Fibroblast of skin of right quadriceps (primary cell): ENCODE measurements around the gene PIGQ.
A peak's percentile ranks its signal among the peaks of the same experiment; 100 is the strongest.

Experiments used
- DNase-seq: peaks from one replicate; pipeline ENCODE4 v3.0.0-alpha.2; 2013

PIGQ gene

GRCh38 chr16:610513-611381 is 41.0 kb downstream of the PIGQ start:
- no peak for DNase-seq

- no peak for DNase-seq
Measured at GRCh38 chr16:615122-615521, 45.4 kb downstream of the PIGQ start.

- DNase-seq = no peak
Measured at GRCh38 chr16:616733-617586, 47.2 kb downstream of the PIGQ start.

GRCh38 chr16:617855-618254 is 48.1 kb downstream of the PIGQ start:
- no peak for DNase-seq

GRCh38 chr16:619476-620100 is 49.8 kb downstream of the PIGQ start:
- no peak for DNase-seq

DNA sequence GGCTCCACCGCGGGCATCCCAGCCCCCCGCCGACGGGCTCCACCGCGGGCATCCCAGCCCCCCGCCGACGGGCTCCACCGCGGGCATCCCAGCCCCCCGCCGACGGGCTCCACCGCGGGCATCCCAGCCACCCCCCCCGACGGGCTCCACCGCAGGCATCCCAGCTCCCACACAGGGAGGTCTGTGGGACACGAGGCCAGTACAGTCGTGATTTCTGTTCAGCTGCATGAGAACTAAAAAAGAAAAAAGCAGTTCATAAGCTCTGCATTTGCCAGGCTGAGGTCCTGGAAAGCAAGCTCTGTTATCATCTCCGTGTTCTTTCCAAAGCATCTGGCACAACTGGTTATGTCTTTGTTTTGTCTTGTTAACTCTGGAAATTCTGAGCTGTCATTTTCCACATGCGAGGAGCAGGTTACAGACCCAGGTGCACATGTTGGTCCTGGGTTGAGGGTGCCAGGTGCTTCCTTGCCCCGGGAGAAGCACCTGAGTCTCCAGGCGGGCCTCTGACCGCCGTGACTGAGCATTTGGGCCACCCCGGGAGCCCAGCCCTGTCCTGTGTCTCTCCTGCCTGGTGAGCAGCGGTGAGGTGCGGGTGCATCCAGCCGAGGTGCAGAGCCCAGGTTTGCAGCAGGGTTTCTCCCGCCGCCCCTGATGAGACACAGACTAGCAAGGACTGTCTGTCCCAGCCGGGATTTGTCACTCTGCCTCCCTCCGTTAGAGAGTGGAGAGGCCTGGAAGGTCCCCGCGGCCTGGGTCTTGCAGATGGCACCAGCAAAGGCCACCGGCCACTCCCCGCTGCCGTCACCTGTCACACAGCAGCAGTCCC is 51.1 kb downstream of the PIGQ start:
- no peak for DNase-seq

DNA sequence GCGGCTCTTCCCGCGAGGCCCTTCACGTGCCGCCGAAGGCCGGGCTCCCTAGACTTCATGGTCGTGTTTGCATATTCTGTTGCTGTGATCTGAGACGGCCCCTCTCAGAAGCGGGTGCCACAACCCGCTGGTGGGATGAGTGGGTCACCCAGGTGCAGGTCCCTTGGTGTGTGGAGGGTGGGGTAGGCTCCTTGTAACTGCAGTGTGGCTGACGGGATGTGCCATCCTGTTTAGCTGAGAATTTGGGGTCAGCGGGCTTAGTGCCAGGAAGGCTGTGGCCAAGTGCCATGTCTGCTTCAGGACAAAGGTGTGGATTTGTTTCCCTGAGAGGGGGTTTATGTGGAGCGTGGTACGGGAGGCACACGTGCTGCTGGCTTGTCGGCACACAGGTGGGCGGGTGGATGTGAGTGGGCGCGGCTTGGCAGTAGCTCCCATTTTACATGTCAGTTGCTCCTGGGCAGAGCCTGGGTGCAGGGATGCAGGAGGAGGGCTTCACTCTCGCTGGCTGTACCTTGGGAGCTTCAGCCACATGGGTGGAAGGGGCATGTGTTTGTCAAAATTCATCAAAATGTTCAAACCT is 51.8 kb downstream of the PIGQ start:
- no peak for DNase-seq

DNA sequence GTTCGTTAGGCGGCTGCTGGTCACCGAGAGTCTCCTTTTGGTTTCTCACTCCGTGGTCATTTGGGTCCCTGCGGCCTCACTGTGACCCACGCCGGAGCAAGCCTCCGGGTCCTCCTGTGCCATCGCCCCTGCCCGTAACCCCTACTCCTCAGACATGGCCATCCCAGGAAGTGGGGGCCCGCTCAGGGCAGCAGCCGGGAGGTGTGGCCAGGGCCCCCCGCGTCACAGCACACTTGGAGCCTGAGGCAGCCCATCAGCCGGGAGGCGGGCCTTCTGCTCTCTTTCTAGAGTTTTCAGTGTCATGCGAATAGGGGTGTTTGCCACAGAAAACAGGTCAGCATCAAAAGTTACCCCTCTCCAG is 53.1 kb downstream of the PIGQ start:
- no peak for DNase-seq

- no peak for DNase-seq
Measured at GRCh38 chr16:624526-625070, 54.8 kb downstream of the PIGQ start.

DNA sequence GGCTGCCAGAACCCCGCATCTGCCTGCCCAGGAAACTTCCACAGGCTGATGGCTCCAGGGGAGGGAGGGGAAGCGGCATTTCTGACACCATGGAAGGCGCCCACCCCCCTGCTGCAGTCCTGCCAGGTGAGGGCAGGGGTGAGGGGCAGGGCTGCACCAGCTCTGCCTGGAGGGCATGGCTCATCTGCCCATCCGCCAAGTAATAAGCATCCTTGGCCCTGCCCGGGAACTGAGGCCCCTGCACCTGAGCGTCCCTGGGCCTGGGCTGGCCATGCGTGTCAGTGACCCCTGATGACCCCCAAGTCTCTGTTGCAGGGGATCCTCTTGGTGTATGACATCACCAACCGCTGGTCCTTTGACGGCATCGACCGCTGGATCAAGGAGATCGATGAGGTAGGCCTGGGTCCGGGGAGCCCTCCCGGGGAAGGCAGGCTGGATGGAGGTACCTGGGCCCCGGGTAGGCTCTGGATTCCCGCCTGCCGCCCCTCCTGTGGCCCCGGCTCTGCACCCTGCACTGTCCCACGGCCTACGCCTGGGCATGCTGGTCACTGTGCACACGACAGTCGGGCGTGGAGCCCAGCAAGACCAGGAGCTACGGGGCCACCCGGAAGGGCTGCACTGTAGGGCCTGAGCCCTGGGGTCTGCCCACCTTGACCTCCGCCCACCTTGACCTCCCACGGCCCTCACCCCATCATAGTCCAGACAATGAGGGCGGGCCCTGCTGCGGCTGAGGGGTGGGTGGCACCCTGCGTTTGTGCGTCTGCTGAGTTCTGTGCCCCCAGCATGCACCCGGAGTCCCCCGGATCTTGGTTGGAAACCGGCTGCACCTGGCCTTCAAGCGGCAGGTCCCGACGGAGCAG is 55.6 kb downstream of the PIGQ start:
- DNase-seq = no peak

- DNase-seq = no peak
Measured at GRCh38 chr16:625977-626765, 56.4 kb downstream of the PIGQ start.

DNA sequence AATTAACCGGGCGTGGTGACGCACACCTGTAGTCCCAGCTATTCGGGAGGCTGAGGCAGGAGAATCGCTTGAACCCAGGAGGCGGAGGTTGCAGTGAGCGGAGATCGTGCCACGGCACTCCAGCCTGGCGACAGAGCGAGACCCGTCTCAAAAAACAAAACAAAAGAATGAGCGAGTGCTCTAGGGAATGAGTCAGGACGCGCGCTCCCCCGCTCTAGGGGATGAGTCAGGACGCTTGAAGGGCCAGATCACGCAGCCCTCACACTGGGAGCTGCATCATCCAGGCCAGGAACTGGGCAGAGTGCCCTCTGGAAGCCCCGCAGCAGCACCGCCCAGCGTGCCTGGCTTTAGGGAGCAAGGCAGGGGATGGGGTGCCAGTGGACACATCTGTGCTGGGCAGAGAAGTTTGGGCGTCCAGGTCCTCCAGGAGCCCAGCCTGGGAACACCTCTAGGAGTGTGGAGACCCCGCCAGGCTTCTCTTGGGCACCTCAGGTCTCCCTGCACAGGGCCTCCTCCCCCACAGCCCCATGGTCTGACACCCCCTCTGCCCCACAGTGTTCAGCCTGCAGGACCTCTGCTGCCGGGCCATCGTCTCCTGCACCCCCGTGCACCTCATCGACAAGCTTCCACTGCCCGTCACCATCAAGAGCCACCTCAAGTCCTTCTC is 57.2 kb downstream of the PIGQ start:
- peak; percentile 93 for DNase-seq

DNA sequence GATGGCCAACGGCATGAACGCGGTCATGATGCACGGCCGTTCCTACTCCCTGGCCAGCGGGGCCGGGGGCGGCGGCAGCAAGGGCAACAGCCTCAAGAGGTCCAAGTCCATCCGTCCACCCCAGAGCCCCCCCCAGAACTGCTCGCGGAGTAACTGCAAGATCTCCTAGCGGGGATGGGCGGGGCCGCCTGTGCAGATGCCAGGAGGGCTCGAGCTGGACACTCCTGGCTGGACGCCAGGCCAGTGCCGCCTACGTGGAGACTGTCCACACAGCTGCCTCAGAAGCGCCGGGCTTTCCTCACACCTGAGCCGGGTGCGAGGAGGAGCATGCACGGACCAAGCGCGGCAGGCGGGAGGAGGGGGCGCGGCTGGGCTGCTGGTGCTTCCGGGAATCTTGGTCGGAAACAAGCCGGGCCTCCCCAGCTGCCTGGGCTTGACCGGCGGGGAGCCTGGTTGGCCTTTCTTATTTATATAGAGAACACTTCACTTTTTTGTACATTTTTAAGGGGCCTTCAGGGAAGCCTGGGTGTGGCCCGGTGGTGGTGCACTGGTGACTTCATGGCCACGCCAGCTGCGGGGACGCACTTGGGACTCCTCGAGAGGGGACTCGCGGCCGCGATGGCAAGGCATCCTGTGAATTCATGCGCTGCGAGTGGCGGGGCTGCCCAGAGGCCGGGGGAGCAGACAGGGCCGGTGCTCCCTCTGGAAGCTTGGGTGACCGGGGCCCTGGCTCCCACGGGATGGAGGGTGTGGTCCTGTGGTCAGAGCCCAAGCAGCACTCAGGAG is 57.9 kb downstream of the PIGQ start:
- DNase-seq = no peak

- no peak for DNase-seq
Measured at GRCh38 chr16:628321-629061, 58.7 kb downstream of the PIGQ start.

- no peak for DNase-seq
Measured at GRCh38 chr16:629185-629832, 59.5 kb downstream of the PIGQ start.

DNA sequence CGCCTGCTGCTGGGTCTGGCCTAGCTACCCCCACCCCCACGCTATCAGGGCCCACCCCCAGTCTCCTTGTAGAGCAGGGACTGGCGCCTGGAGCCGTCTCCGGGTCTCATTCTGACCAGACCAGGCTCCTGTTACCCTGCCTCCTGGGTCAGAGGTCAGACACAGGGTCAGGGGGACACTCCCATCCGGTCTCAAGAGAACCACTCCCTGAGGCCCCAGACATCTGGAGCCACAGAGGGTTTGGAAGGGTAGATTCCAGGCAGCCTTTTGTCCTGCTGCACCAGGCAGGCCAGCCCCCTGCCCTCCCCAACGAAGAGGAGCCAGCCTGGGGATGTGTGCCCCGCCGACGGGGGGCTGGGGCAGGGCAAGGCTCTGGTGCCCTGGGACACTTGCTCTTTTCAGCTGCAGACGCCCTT is 60.1 kb downstream of the PIGQ start:
- no peak for DNase-seq

DNA sequence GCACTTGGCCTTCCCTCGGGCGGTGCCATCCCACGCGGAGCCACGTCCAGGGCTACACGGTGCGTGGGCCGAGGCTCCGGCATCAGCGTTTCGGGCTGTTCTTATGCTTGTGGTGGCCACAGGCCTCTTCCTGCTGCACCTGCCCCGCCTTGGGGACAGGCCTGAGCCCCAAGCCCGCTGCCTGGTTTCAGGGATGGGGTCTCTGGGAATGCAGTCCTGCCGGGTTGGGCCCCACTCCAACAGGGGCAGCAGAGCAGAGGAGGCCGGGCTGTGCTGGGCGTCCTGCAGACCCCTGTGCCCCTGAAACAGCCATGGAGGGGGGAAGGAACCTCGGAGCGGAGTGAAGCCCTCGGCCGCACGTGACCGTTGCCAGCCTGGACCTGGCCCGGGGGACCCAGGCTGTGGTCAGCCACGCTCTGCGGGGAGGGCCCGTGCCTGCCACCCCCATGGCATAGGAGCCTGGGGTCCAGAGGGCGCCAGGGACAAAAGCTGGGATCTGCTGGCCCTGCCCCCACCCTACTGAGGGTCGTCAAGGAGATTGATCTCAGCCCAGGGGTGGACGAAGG is 60.6 kb downstream of the PIGQ start:
- no peak for DNase-seq
